ENCODE measurements around the gene CD2.
"Not testable (repeated sequence)": the region's sequence is repeated elsewhere in the genome, so short reads cannot be mapped to it uniquely, and the experiment has no call there.

The CD2 gene

GRCh38 chr1:116756092-116756491, 1.9 kb downstream of the CD2 start:
- not testable (repeated sequence) for DNase-seq (ENCODE audit: low read depth in 1 of 2, low spot score in 1 of 2)

DNA sequence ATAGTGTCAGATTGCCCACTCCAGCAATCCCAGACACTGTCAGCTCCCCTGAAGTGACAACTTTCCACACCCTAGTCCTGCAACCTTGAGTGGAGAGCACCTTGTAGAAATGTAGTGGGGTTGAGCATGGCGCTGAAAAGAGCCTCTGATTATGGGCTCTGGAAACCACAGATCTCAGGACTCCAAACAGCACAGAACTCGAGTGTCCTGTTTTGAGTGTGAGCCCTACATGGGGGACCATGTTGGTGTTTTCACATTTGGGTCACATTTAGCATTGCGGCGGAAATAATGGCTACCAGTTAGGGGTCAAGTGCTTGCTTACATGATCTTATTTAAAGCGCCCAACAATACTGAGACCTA, 4.2 kb downstream of the CD2 start:
- not testable (repeated sequence) for DNase-seq (ENCODE audit: low read depth in 1 of 2, low spot score in 1 of 2)

DNA sequence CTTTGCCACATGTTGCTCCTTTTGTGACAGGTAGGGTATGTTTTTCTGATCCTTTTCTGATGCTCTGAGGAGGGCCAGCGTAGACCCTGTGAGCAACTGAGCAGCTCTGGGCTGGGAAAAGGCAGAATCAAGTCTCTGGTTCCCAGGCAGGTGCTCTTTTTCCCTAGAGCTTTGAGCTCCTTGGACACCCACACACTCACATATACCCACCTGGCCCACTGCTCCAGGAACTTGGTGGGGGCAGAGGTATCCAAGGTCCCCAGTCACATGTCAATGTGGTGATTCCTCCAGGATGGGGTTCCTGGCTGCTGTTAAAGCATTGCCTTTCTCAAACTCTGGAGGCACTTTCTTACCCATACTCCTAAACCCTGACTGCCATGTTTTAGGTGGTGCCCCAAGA, 5.4 kb downstream of the CD2 start:
- DNase-seq (ENCODE audit: low read depth in 1 of 2, low spot score in 1 of 2), result no peak

DNA sequence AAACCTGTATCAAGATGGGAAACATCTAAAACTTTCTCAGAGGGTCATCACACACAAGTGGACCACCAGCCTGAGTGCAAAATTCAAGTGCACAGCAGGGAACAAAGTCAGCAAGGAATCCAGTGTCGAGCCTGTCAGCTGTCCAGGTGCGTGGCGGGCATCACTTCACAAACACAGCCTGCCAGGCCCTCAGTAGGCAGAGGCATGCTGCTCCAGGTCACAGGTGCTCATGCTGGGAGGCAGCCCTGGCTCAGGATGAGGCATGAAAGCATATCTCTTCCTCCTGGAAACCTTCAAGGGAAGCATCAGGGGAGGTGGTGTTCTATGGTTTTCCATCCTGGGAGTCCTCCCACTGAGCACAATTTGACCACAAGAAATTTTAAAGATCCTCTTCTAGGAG, 6.3 kb downstream of the CD2 start:
- no peak for DNase-seq (ENCODE audit: low read depth in 1 of 2, low spot score in 1 of 2)

DNA sequence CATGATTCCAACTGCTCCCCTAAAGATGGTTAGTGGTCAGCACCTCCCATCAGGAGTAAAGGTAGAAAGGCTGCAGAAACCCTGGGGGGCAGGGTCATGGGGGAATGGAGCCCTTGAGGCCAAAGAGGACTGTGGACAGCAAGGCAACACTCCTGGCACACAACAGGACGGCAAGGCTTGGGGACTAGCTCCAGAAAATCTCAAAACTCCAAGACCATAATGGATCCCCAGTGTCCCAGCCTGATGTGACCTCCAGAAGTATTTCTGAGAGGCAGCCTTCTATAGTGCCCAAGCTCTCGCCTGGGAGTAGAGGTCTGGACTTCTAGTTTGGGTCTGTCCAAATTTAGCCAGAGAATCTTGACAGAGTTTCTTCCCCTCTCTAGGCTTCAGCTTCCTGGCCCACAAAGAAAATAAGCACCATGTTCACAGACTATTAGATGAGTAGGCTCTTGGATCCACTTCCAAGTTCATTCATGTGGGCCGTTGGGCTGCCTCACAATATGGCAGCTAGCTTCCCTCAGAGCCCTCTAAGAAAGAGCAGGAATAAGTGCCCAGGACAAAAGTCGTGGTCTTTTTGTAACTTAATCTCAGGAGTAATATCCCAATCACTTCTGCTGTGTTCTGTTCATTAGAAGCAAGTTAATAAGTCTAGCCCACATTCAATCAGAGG, 6.9 kb downstream of the CD2 start:
- DNase-seq (ENCODE audit: low read depth in 1 of 2, low spot score in 1 of 2), result no peak

DNA sequence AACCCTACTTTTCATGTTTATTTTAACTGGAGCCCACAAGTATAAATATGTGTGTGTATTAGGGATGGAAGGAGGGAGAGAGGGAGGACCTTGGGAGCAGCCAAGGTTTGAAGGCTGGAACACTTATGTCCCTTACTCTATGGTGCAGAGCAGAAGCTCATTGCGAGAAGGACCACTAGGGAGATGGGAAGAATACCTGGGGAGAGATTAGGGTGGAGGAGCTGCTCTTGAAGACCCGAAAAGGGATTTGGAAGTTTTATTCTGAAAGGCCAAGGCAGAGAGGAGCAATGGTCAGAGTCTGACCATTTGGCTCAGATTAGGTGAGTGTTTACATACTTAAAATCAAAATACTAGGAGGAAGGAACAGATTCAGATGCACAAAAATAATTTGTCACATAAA, 8.1 kb downstream of the CD2 start:
- no peak for DNase-seq (ENCODE audit: low read depth in 1 of 2, low spot score in 1 of 2)

DNA sequence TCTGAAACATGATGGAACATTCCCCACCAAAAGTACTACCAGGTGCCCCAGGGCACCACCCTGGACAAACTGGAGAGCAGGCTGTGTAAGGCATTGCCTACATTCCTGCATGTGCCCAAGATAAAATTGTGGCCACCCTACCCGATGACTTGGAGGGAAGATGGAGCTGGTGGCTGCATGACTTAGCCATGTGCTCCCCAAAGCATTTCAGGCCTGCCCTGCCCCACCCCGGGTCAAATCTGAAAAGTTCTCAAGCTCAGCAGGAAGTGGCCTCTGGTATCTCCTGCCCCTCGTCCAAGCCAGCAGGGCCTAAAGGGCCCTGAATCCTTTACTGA, 8.5 kb downstream of the CD2 start:
- no peak for DNase-seq (ENCODE audit: low read depth in 1 of 2, low spot score in 1 of 2)

DNA sequence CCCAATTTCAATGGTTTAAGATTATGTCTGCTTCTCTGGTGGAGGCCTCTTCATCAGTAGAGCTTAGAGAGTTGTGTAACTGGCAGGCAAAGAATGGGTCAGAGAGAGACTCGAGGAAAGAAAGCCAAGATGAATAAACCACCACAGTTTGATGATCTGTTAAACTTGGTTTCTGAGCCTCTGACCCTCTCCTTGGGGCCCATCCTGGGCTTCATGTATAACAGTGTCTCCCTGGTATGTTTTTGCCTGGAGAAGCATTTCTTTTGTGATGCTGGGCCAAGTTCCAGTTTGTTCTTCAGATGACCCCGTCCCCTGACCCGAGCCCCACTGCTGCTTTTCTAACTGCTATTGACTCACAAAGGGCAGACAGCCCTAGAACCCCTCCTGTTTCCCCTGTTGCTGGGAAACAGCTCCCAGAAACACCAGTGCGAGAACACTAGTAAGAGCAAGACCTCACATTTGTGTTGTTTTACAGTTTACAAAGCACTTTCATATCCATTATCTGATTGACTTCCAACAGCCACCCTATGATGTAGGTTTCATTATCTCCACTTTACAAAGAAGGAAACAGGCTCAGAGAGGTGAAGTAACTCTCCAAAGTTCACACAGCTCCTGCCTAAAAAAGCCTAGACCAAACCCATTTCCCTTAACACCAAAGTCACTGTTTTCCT, 9.0 kb downstream of the CD2 start:
- DNase-seq (ENCODE audit: low read depth in 1 of 2, low spot score in 1 of 2), result no peak

DNA sequence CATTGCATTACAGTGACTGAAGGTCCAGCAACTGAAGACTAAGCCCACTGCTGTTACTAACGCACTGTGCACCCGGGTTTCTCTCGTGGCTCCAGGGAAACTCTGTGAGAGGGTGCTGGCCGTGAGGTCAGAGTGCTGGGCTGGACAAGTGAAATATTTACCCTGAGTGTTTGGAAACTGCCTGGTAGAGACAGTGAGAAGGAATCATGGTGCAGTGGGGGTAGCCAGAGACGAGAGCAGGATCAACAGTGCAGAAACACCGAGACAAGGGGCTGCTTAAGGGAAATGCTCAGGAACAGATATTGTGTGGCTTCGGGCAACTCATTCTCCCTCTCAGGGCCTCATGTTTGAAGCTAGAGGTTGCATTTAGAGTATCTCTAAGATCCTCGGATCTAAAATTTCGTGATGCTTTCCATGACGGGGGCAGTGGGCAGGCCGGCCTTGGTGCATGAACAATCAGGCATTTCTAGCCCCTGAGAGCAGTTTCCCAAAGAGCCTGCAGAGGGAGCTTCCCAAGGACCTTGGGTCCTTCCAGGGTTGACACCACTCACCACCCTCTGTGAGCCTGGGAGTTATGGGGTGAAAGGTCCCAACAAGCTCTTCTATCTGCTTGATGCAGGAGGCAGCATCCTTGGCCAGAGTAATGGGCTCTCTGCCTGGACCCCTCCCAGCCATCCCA, 9.7 kb downstream of the CD2 start:
- DNase-seq (ENCODE audit: low read depth in 1 of 2, low spot score in 1 of 2), result no peak

GRCh38 chr1:116764466-116764898, 10.3 kb downstream of the CD2 start:
- peak in 1 of 2 donors; percentile 51 for DNase-seq (ENCODE audit: low read depth in 1 of 2, low spot score in 1 of 2)

- no peak for DNase-seq (ENCODE audit: low read depth in 1 of 2, low spot score in 1 of 2)
These were observed 11.0 kb downstream of the CD2 start for GRCh38 chr1:116764906-116765862.

DNA sequence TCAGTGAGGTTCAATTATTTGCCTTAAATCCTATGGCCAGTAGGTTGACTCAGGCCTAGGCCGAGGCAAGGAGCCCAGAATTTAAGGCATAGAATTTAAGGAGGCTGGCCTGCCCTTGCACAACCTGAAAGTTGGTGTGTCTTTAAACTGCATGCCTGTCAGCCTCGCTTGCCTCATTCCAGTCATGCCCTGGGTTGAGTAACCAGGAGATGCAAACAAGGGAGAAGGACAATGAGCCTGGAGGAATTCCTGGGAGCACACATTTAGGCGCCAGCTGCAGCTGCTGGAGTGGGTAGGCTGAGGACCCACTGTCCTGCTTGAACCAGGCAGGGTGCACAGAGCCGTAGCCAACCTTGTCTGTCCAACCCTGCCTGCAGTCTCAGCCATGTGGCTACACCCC, 11.7 kb downstream of the CD2 start:
- no peak for DNase-seq (ENCODE audit: low read depth in 1 of 2, low spot score in 1 of 2)

GRCh38 chr1:116766616-116767469, 12.6 kb downstream of the CD2 start:
- DNase-seq (ENCODE audit: low read depth in 1 of 2, low spot score in 1 of 2), result no peak

GRCh38 chr1:116767782-116768382, 13.7 kb downstream of the CD2 start:
- no peak for DNase-seq (ENCODE audit: low read depth in 1 of 2, low spot score in 1 of 2)

DNA sequence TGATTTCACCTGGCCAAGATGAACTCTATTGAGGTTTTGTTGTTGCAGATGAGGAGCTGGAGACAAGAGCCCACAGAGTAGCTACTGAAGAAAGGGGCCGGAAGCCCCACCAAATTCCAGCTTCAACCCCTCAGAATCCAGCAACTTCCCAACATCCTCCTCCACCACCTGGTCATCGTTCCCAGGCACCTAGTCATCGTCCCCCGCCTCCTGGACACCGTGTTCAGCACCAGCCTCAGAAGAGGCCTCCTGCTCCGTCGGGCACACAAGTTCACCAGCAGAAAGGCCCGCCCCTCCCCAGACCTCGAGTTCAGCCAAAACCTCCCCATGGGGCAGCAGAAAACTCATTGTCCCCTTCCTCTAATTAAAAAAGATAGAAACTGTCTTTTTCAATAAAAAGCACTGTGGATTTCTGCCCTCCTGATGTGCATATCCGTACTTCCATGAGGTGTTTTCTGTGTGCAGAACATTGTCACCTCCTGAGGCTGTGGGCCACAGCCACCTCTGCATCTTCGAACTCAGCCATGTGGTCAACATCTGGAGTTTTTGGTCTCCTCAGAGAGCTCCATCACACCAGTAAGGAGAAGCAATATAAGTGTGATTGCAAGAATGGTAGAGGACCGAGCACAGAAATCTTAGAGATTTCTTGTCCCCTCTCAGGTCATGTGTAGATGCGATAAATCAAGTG, 14.3 kb downstream of the CD2 start:
- no peak for DNase-seq (ENCODE audit: low read depth in 1 of 2, low spot score in 1 of 2)

DNA sequence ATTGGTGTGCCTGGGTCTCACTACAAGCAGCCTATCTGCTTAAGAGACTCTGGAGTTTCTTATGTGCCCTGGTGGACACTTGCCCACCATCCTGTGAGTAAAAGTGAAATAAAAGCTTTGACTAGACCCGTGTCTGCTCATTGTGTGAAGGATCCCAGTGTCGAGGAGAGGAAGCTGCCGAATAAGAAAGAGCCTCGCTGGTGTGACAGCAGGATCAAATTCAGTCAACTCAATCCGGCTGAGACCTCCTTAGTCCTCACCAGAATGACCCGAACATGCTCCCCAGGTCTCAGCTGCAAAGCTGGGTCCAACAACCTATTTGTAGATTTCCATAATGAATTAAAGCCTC, 14.8 kb downstream of the CD2 start:
- DNase-seq (ENCODE audit: low read depth in 1 of 2, low spot score in 1 of 2), result no peak

DNA sequence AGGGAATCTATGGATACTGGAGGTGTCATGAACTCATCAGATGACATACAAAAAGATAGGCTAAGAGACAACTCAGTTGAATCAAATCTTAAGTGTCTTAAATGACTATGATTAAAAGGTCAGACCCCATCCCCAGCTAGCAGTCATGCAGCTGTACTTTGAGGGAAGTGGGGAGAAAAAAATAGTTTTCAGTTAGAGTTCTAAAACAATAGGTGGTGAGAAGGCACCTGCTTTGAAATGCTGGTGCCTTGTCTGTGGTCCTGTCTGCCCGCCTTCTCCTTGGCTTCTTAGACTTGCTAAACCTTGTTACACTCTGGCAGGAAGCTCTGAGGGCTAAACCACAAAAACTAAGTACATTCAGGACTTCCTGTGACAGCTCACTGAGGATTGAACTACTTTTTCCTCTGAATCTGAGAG, 15.3 kb downstream of the CD2 start:
- peak; percentile 44 to 57 for DNase-seq (ENCODE audit: low read depth in 1 of 2, low spot score in 1 of 2)

GRCh38 chr1:116769994-116770393, 15.8 kb downstream of the CD2 start:
- DNase-seq (ENCODE audit: low read depth in 1 of 2, low spot score in 1 of 2), result no peak

DNA sequence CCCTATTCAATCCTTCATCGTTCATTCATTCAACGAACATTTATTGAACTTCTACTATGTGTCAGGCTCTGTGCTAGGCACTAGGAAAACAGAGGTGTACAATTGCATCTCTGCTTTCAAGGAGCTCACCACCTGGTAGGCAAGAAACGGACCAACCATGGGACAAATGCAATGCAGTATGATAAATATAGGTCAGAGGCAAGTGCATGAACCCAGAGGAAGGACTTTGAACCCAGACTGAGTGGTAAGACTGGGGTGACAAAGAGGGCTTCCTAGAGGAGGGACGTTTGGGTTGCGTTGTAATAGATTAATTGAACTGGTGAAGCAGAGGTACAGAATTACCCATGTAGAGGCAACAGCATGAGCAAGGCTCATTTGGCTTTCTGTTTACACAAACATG, 16.4 kb downstream of the CD2 start:
- DNase-seq (ENCODE audit: low read depth in 1 of 2, low spot score in 1 of 2), result no peak
